NB4 (cell line): Measurements from ENCODE around the gene PPAT.

Experiments
- CTCF ChIP-seq: IDR thresholded peaks from one replicate; pipeline ENCODE4 v1.5.1; 2012; ENCODE audit warnings: low read depth, low read length
- MYC ChIP-seq: IDR thresholded peaks from 2 replicates; pipeline ENCODE4 v1.6.1; 2011; ENCODE audit warnings: low read depth, low read length

DNA sequence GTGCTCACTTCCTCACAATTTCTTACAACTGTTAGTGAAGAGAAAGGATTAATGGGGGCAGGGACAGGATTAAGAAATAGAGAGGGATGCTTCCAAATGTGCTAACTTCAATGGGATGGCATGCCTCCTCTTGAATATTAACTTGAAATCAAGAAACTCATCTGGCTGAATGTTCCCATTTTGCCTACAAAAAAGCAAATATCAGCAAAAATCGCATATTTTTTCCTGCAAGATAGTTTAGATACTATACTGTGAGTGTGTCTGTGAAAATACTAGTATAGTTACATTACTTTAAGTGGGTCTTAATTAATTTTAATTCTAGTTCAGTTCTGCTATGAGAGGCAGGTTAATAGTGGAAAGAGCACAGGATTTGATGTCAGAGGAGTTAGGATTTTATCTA is 5.6 kb upstream of the PPAT start:
- TF ChIP-seq CTCF (no peak), MYC (no peak)
